ENCODE data around the gene BABAM2.

DNA sequence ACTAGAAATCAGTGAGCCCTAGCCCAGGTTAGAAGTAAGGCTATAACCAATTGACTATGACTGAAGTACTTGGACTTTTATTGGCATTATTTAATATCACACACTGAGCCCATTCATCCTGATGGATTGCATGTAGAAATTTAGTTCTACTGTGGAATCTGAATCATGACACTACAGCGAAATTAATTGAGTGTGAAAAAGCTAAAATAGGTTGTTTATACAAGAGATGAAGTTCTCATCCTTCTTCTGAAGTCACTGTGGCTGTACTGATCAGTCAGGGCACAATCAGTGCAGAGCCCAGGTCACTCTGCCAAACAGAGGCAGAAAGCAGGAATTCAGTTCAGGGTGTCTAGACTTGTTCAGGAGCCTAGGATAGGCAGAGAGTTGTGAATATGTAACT is 158.9 kb downstream of the BABAM2 start:
- no peak for TF ChIP-seq ETV6 (IDR thresholded peaks at IDR 0.05; ENCODE audit: borderline replicate concordance in 1 of 2, low read depth in 2 of 2, low read length in 1 of 2)
- TF ChIP-seq ETV6 (CRISPR knock-in tag; IDR thresholded peaks at IDR 0.05; ENCODE audit: borderline replicate concordance), result no peak
- no peak for TF ChIP-seq ZNF76 (CRISPR knock-in tag; IDR thresholded peaks at IDR 0.05; ENCODE audit: borderline replicate concordance)
- no peak for TF ChIP-seq EHMT2 (IDR thresholded peaks at IDR 0.05)
- TF ChIP-seq, protein P1, sequence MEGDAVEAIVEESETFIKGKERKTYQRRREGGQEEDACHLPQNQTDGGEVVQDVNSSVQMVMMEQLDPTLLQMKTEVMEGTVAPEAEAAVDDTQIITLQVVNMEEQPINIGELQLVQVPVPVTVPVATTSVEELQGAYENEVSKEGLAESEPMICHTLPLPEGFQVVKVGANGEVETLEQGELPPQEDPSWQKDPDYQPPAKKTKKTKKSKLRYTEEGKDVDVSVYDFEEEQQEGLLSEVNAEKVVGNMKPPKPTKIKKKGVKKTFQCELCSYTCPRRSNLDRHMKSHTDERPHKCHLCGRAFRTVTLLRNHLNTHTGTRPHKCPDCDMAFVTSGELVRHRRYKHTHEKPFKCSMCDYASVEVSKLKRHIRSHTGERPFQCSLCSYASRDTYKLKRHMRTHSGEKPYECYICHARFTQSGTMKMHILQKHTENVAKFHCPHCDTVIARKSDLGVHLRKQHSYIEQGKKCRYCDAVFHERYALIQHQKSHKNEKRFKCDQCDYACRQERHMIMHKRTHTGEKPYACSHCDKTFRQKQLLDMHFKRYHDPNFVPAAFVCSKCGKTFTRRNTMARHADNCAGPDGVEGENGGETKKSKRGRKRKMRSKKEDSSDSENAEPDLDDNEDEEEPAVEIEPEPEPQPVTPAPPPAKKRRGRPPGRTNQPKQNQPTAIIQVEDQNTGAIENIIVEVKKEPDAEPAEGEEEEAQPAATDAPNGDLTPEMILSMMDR (IDR thresholded peaks at IDR 0.05 in 2 of 3, conservative IDR thresholded peaks at IDR 0.05 in 1 of 3; ENCODE audit: insufficient read depth in 2 of 3, low read depth in 1 of 3, low read length in 3 of 3), result no peak
- TF ChIP-seq, protein P2, sequence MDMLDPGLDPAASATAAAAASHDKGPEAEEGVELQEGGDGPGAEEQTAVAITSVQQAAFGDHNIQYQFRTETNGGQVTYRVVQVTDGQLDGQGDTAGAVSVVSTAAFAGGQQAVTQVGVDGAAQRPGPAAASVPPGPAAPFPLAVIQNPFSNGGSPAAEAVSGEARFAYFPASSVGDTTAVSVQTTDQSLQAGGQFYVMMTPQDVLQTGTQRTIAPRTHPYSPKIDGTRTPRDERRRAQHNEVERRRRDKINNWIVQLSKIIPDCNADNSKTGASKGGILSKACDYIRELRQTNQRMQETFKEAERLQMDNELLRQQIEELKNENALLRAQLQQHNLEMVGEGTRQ (CRISPR knock-in tag; IDR thresholded peaks at IDR 0.05), result no peak
- TF ChIP-seq LEF1 (IDR thresholded peaks at IDR 0.05), result no peak
- TF ChIP-seq POLR2A (conservative IDR thresholded peaks at IDR 0.05), result no peak
- TF ChIP-seq, protein P3, sequence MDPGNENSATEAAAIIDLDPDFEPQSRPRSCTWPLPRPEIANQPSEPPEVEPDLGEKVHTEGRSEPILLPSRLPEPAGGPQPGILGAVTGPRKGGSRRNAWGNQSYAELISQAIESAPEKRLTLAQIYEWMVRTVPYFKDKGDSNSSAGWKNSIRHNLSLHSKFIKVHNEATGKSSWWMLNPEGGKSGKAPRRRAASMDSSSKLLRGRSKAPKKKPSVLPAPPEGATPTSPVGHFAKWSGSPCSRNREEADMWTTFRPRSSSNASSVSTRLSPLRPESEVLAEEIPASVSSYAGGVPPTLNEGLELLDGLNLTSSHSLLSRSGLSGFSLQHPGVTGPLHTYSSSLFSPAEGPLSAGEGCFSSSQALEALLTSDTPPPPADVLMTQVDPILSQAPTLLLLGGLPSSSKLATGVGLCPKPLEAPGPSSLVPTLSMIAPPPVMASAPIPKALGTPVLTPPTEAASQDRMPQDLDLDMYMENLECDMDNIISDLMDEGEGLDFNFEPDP (CRISPR knock-in tag; IDR thresholded peaks at IDR 0.05), result no peak
- no peak for TF ChIP-seq LARP7 (IDR thresholded peaks at IDR 0.05)
- TF ChIP-seq, protein P4, sequence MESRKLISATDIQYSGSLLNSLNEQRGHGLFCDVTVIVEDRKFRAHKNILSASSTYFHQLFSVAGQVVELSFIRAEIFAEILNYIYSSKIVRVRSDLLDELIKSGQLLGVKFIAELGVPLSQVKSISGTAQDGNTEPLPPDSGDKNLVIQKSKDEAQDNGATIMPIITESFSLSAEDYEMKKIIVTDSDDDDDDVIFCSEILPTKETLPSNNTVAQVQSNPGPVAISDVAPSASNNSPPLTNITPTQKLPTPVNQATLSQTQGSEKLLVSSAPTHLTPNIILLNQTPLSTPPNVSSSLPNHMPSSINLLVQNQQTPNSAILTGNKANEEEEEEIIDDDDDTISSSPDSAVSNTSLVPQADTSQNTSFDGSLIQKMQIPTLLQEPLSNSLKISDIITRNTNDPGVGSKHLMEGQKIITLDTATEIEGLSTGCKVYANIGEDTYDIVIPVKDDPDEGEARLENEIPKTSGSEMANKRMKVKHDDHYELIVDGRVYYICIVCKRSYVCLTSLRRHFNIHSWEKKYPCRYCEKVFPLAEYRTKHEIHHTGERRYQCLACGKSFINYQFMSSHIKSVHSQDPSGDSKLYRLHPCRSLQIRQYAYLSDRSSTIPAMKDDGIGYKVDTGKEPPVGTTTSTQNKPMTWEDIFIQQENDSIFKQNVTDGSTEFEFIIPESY (CRISPR knock-in tag; IDR thresholded peaks at IDR 0.05), result no peak
- TF ChIP-seq EP300 (IDR thresholded peaks at IDR 0.05; ENCODE audit: low read length), result no peak
- no peak for TF ChIP-seq KAT7 (CRISPR knock-in tag; IDR thresholded peaks at IDR 0.05; ENCODE audit: borderline replicate concordance)
- no peak for TF ChIP-seq SRF (CRISPR knock-in tag; IDR thresholded peaks at IDR 0.05)
